Fibroblast of gingiva (primary cell): ENCODE results near the gene PPM1M.

Experiments
- DNase-seq: peaks from one replicate; pipeline ENCODE4 v3.0.0-alpha.2; 2011; ENCODE audit warnings: low read depth

Gene PPM1M

GRCh38 chr3:52297242-52298148 is 51.9 kb downstream of the PPM1M start:
- DNase-seq: no peak

- no peak for DNase-seq
These were observed 52.9 kb downstream of the PPM1M start for GRCh38 chr3:52298149-52299098.

GRCh38 chr3:52299247-52299878 is 53.8 kb downstream of the PPM1M start:
- no peak for DNase-seq
